Activated naive CD4-positive, alpha-beta T cell treated with anti-CD3 and anti-CD28 coated beads, Interleukin-2, amount 50 U/mL, for 16 hours (primary cell): ENCODE results near the gene CTSW.

Source experiments
- DNase-seq: peaks from one replicate; pipeline ENCODE4 v3.0.0-alpha.2; 2020

CTSW gene

DNA sequence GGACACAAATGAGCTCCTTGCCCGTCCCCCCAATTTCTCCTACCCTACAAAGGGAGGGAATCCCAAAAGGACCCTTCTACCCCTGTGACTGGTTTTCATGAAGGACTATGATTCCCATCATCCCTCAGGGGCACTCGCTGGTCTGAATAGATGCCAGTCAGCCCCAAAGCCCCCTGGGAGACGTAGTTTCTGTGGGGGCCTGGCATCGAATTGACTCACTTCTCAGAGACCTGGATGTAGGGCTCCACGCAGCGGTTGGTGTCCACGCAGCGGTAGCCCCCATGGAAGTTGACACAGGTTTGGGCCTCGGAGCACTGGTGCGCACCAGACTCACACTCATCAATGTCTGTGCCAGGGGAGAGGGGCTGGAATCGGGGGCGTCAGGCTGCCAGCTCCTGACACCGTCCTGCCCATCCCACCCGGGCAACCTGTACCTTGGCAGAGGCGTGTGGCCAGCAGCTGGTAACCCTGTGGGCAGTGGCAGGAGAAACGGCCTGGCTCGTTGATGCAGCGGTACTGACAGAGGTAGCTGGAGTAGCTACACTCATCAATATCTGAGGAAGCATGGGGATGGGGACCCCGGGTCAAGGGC lies 11.5 kb upstream of the CTSW start:
- no peak for DNase-seq

DNA sequence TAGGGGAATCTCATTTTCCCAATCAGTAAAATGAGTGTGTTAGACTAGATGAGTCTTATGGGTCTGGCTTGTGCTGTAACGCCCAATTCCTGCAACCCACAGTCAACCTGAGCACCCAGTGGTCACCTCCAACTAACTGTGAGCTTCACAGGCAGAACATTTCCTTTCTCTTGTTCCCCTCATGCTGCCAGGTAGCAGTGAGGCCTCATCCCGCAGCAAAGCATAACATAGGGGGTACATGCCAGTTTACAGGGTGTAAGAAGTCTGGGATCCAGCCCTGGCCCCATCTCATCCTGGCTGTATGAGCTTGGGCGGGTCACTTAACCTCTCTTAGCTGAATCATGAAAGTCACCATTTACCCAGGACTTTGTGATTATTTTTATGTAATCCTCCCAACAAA lies 10.7 kb upstream of the CTSW start:
- DNase-seq, result no peak

DNA sequence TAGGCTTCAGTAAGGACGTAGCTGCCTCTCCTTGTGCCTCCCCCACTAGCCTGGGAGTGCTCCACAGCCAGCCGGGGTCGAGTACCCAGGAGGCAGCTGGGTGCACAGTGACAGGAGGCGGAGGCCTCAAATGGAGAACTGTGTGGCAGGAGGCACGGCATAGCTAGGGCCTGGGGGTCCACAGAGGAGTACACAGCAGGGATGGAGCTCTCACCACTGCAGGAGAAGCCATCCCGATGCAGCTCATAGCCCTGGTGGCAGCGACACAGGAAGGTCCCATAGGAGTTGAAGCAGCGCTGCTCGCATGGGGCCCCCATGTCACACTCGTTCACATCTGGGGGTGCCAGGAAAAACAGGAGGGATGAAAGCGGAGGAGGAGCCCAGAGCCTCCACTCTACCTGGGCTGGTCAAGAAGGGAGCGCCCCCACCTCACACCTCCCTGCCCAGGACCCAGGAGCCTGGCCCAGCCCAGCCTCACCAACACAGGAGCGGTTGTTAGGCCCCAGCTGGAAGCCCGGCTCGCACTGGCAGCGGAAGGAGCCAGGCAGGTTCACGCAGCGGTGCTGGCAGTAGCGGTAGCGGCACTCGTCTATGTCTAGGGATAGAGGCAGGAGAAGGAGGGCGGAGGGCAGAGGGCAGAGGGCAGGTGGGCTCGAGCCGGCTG lies 9.9 kb upstream of the CTSW start:
- DNase-seq, result no peak

DNA sequence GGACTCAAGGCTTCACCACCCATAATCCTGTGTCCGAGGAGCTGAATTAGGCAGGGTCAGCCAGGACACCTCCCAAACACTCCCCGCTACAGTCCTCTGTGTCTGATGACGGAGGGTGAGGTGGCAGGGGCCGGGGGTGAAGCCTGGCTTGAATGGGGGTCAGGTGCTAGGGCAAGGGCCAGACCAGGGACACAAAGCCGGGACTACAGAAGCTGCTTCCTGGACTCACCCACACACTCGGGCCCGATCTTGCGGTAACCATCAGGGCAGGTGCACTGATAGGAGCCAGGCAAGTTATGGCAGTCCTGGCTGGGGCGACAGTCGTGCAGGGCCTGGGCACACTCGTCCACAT lies 9.4 kb upstream of the CTSW start:
- DNase-seq, result no peak

DNA sequence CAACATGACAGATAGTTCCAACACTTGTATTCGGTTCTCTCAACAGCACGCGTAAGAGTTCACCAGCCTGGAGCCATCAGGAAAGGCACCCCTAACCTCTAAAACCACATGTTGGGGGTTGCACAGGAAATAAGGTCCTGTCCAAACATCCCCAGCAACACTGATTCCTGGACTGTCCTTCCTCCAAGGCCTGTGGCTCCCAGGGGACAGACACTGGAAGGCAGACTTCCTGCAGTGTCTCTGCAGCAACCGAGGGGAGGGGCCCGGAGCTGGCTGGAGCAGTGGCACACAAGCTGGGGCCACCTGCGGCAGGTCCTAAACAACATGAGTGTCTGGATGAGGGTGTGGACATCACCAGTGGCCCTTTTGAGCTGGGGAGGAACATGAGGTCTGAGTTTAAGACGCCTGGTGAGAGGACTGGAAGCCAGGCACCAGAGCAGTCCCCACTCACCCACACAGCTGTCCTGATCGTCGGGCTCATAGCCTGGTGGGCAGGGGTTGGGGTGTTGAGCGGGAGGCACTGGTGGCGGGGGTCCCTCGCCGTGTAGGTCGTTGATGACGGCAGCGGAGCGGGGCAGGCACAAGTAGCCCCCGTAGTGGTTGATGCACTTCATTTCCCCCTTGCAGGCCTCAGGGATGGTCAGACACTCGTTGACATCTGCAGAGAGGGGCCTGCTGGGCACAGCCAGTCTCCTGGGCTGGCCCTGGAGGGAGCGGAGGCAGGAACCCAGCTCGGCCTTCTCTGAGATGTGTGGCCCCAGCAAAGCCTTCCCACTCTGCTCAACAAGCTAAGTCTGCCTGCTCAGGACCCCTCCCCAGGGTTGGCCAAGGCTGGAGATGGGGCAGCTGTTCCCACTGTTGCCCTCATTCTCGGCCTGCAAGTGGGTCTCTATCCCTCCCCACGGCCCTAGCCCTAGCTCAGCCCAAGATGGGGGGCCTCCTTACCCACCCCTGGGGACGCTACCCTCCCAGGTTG lies 8.6 kb upstream of the CTSW start:
- no peak for DNase-seq

DNA sequence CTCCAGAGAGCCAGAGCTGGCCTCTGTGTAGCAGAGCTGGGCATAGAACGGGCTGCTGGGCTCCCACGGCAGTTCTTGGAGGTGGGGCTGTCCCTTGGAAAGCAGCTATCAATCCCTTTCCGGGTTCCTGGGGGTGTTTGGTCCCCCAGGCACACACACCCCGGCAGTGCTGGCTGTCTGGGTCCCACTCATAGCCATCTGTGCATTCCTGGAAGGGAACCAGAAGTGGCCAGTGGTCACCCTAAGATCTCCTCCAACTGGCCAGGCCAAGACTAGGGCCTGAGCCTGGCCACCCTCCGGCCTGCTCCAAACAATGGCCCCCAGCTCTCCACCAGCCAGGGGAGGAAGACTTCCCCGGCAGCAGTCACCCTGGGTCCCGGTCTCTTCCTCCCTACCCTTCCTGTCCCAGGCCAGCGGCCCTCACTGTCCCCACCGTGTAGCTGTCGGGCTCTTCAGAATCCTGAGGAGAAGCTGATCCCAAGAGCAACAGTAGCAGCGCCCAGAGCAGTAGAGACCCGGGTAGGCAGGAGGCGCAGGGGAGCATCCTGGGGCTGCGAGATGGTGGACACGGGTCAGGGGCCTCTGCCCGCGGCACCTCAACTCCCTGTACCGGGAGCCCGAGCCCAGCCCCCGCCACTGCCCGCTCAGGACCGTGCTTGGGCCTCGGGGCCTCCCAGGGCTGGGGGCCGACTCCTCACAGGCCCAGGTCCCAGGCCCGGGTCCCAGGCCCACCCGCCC lies 7.7 kb upstream of the CTSW start:
- DNase-seq, result no peak

DNA sequence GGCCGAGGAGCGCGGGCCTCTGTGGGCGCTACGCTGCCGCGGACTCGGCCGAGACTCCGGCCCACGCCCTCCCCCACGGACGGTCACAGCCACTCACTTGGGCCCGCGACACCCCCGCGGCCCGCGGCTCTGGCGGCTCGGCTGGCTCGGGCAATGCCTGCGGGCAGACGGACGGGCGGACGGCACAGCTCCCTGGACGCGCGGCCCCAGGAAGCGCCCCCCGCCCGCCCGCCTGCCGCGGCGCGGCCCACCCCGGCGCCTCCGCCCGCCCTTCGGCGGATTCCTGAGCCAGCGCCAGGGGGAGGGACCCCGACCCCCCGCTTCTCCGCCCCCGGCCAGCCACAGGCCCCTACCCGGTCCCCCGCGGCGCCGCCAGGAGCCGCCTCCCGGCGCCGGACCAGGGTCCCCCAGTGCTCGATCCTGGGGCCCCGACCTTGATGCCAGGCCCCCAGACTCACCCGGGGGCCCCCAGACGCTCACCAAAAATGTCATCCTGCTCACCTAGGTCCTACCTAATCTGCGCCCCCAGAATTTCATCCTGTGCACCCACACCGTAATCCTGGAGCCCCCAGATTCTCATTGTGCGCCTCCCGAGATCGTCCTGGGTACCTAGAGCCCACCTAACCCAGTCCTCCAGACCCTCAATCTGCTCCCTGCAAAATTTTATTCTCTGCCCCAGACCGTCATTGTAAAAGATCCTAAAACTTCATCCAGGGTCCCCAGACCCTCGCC lies 6.9 kb upstream of the CTSW start, which contains the start of gene EFEMP2:
TSS of gene EFEMP2 (minus strand) at position 215 of the 732 bp plus-strand sequence. CDS start 446 bp downstream, outside the sequence.
- DNase-seq, result no peak

DNA sequence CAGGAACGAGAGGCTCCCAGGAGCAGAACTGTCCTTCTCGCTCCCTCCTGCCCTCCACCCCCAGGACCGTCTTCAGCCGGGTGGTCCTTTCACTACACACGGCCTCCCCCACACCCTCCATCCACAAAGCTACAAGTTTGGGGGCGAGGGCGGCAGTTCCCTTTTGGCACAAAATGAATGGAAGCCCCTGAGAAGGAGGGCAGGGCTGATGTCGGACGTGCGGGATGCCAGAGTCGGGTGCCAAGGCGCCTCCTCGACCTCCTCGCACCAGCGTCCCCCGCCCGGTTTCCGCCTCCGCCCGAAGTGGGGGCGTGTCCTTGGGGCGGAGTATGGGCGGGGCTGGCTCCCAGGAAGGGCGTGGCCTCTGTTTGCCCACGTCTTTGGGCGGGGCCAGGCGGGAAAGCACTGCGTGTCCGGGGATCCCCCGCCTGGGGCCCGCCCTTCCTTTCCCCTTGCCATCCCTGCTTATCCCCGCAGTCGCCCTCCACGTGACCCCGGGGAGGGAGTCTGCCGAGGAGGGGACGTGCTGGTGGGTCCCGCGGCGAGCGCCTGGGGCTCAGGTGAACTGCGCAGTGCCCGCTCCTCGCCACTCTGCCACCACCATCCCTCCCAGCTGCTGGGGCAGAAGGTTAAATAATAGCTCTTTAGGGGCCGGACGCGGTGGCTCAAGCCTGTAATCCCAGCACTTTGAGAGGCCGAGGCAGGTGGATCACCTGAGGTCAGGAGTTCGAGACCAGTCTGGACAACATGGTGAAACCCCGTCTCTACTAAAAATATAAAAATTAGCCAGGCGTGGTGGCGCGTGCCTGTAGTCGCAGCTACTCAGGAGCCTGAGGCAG lies 6.1 kb upstream of the CTSW start:
- peak; percentile 92 for DNase-seq

DNA sequence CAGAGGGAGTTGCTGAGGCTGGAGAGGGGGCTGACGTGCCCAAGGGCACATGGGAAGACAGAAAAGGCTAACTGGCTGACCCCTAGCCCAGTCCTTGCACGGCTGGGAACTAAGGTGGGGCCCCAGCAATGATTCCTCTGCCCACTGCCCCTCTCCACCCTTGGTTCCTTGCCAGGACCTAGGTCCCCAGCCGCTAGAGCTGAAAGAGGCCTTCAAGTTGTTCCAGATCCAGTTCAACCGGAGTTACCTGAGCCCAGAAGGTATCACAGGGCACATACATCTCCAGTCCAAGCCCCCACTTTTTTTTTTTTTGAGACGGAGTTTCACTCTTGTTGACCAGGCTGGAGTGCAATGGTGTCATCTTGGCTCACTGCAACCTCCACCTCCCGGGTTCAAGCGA lies 390 bp downstream of the CTSW start:
- no peak for DNase-seq

DNA sequence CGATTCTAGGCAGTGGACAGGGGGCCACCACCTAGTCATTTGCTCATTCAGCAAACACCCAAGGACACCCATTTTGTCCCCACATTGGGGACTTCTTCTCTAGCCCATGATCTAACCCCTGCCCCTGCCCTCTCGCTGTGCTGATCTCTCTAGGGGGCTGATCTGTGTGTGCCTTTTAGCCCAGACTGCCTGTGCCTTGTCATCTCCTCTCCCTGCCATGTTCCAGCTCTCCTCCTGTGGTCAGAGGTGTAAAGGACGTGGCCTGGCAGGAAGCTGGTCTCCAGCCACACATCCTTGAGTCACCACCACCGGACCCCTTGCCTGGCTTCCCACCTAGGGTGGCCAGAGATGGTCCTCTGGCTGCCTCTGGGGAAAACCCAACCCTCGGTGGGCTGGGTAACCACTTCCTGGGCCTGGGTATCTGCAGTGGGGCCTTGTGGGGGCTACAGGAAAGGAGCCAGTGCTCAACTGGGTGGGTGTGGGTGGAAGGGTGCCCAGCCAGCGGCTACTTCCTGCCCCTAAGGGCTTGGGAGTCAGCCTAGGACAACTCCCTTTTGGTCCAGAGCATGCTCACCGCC lies 1.3 kb downstream of the CTSW start:
- no peak for DNase-seq

DNA sequence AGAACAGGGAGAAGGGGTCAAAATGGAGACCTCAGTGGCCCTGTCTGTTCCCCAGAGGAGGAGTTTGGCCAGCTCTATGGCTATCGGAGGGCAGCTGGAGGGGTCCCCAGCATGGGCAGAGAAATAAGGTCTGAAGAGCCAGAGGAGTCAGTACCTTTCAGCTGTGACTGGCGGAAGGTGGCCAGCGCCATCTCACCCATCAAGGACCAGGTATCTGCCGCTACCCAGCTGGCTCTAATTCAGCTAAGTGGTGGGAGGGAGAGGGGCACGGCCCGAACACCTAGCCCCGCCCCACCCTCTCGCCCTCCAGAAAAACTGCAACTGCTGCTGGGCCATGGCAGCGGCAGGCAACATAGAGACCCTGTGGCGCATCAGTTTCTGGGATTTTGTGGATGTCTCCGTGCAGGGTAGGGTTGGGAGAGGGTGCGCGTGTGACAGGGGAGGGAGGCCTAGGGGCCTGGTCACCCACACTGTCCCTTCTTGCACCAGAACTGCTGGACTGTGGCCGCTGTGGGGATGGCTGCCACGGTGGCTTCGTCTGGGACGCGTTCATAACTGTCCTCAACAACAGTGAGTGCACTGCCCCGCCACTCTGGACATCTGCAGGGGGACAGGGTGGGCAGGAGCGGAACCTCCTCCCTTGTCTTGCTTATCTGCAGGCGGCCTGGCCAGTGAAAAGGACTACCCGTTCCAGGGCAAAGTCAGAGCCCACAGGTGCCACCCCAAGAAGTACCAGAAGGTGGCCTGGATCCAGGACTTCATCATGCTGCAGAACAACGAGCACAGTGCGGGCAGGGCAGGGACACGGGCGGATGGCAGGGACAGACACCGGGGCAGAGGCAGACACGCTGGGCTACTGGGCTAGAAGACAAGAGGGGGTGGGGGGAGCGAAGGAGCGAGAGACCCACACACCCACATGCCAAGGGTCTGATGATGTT lies 2.8 kb downstream of the CTSW start:
- DNase-seq, result no peak

DNA sequence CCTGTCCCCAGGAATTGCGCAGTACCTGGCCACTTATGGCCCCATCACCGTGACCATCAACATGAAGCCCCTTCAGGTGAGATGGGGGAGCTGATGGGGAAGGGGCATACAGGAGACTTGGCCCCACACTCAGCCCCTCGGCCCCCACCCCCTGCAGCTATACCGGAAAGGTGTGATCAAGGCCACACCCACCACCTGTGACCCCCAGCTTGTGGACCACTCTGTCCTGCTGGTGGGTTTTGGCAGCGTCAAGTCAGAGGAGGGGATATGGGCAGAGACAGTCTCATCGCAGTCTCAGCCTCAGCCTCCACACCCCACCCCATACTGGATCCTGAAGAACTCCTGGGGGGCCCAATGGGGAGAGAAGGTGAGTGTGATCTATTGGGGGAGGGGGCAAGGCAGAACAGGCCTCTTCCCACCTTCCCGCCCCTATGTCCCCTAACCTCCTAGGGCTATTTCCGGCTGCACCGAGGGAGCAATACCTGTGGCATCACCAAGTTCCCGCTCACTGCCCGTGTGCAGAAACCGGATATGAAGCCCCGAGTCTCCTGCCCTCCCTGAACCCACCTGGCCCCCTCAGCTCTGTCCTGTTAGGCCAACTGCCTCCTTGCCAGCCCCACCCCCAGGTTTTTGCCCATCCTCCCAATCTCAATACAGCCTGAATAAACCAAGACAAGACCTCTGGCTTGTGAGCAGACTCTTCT lies 3.6 kb downstream of the CTSW start:
- no peak for DNase-seq

DNA sequence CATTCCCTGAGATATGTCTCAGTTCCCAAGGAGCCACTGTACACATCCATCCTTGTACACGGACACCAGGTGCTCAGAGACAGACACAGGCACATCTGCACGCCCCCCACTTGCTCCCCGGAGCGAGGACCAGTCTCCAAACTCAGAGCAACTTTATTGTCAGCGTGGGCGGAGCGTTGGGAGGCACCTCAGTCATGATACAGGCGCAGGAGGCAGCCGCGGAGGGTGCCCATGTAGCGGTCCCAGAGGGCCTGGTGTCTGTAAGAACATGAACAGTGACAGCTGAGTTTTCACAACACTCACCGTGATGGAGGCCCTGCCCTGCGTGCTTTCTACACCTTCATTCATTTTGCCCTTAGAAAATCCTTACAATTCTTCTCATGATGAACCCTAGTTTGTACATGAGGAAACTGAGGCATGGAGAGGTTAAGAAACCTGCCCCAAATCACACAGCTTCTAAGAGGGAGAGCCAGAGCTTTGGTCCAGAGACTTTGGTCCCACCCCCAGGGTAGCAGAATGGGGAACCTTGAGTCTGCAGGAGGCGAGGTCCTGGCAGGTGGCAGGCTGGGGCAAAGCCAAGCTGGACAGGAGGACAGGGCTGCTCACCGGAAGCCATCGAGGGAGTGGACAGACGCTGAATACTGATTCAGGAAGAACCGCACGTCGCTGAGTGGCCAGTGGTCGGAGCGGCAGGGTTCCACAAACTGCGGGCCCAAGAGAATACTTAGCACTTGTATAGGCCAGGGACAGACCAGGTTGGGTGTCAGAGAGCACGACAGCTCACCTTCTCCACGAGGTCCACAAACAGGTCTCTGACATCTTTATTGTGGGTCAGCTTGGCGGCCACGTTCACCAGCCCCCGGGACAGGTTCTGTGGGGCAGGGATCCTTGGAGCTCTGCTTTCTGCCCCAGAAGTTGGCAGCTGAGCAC lies 4.4 kb downstream of the CTSW start:
- no peak for DNase-seq

DNA sequence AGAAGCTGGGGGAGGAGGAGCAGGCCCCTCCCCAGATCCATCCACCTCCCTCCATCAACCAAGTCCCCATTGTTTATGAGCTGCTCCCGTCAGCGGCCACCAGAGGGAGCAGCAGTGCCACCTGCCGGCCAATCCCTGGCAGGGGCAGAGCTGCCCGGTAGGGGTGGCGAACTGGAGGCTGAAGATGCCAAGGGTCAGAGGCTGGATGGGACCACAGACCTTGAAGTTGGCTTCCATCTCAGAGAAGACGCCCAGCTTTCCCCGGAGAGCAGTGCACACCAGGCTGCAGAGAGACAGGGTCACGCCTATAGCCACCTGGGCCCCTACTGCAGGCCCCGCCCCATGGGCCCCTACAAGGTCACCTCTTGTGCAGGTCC lies 5.1 kb downstream of the CTSW start:
- peak; percentile 81 for DNase-seq

DNA sequence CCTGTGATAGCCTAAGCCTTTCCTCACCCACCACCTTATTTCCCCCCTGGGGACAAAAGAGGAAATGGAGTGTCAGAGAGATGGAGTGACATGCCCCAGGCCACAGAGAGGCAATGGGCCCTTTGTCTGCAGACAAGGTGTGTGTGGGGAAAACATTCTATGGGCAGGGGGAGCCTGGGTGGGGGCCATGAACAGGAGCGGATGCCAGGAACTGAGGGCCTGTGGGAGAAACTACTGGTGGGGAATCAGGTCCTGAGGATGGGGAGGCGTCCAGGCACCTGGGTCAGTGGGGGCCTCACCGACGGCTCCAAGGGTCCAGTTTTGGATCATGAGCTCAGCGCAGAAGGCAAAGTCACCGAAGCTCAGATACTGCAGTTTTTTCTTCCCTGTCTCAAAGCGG lies 5.6 kb downstream of the CTSW start:
- no peak for DNase-seq

DNA sequence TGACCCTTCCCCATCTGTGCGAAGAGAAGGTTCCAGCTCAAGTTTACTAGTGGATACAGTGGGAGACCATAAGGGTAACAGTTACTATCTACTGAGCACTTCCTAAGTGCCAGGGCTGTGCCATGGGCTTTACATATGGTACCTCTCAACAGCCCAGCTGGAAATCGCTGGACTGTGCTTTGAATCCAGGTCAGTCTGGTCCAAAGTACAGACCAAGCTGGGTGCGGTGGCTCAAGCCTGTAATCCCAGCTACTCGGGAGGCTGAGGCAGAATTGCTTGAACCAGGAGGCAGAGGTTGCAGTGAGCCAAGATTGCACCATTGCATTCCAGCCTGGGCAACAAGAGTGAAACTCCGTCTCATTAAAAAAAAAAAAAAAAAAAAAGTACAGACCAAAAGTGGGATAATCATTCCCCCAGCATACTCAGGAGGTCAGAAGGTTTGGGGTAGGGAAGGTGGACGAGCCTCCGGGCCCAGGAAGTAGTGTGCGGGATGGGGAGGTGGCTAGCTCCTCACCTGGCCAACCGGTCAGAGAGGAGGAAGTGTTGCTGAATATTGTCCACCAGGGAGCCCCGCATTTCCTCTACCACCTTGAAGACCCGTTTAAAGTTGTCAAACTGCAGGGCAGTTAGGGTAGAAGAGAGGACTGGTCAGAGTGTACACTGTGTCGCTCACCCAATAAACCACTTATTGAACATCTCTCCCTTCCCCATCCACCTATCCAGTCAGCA lies 6.3 kb downstream of the CTSW start:
- DNase-seq, result no peak
